K562 (cell line): Measurements from ENCODE around the gene RPS6KA2.

Experiments
- CC2D1A ChIP-seq: fragments of 450-650 bp; IDR thresholded peaks from 2 replicates; pipeline ENCODE4 v1.6.1; 2017; ENCODE audit warnings: mild to moderate bottlenecking
- CREB1 ChIP-seq, 2 experiments: sonication (generic) in 1 of 2; formaldehyde crosslinking in 1 of 2; IDR thresholded peaks; 2 replicates each; pipeline versions ENCODE4 v1.6.1 to v1.8.0; 2012 to 2022; ENCODE audit warnings: inconsistent platforms in 1 of 2, mild to moderate bottlenecking in 1 of 2, missing genetic modification reagents in 1 of 2, moderate library complexity in 1 of 2
- CTCF ChIP-seq, 3 experiments: IDR thresholded peaks in 2 of 3; conservative IDR thresholded peaks in 1 of 3; 2 replicates each; pipeline ENCODE4 v1.5.1; 2011 to 2012; ENCODE audit warnings: low read length in 3 of 3, mild to moderate bottlenecking in 3 of 3, control low read depth in 2 of 3, improper control_type of control experiment in 1 of 3, inconsistent platforms in 1 of 3, low read depth in 1 of 3, mixed read lengths in 1 of 3, moderate library complexity in 1 of 3; ENCODE audit not compliant: insufficient read depth in 2 of 3
- ERF ChIP-seq: fragments of 450-650 bp; formaldehyde crosslinking; IDR thresholded peaks from 2 replicates; pipeline ENCODE4 v1.4.0; 2020; ENCODE audit warnings: mild to moderate bottlenecking, mixed read lengths
- MAFF ChIP-seq: IDR thresholded peaks from 2 replicates; pipeline ENCODE4 v1.6.1; 2012; ENCODE audit warnings: low read length, improper control_type of control experiment
- POLR2A ChIP-seq: fragments of 450-650 bp; conservative IDR thresholded peaks from 2 replicates; pipeline ENCODE4 v1.6.1; 2016
- RCOR1 ChIP-seq, 2 experiments: IDR thresholded peaks; 2 replicates each; pipeline ENCODE4 v1.6.1; 2012; ENCODE audit warnings: low read depth in 2 of 2, low read length in 2 of 2, borderline replicate concordance in 1 of 2, improper control_type of control experiment in 1 of 2
- ZNF143 ChIP-seq: sonication (generic); formaldehyde crosslinking; IDR thresholded peaks from 2 replicates; pipeline ENCODE4 v1.9.0; 2022; ENCODE audit warnings: mild to moderate bottlenecking, missing genetic modification reagents
- ZNF384 ChIP-seq: IDR thresholded peaks from 2 replicates; pipeline ENCODE4 v1.6.1; 2012; ENCODE audit warnings: low read depth, low read length, improper control_type of control experiment
- ZNF41 ChIP-seq: fragments of 250-450 bp; sonication (Bioruptor Pico); conservative IDR thresholded peaks from 2 replicates; pipeline ENCODE4 v1.4.0; 2020; ENCODE audit warnings: mild to moderate bottlenecking
- TF ChIP-seq, protein P1 (sequence below), 2 experiments: IDR thresholded peaks; 2 replicates each; pipeline ENCODE4 v1.6.1; 2011; ENCODE audit warnings: borderline replicate concordance in 1 of 2, control low read depth in 1 of 2, low read depth in 1 of 2, low read length in 1 of 2, mild to moderate bottlenecking in 1 of 2, mixed read lengths in 1 of 2, moderate library complexity in 1 of 2; ENCODE audit not compliant: insufficient read depth in 1 of 2, insufficient read length in 1 of 2, poor library complexity in 1 of 2, severe bottlenecking in 1 of 2; ENCODE audit errors: extremely low read depth in 1 of 2

- TF ChIP-seq CREB1 (IDR thresholded peaks at IDR 0.05) (no peak), CREB1 (CRISPR knock-in tag; IDR thresholded peaks at IDR 0.05) (no peak), ZNF41 (CRISPR knock-in tag) (no peak), ZNF384 (no peak), ZNF143 (CRISPR knock-in tag) (no peak), CC2D1A (no peak), POLR2A (no peak), CTCF (IDR thresholded peaks at IDR 0.05 in 2 of 3, conservative IDR thresholded peaks at IDR 0.05 in 1 of 3; ENCODE audit: insufficient read depth in 2 of 3, low read depth in 1 of 3, low read length in 3 of 3) (no peak), RCOR1 (IDR thresholded peaks at IDR 0.05; ENCODE audit: borderline replicate concordance in 1 of 2, low read depth in 2 of 2, low read length in 2 of 2) (no peak), ERF (no peak), MAFF (no peak)
- TF ChIP-seq, protein P1, sequence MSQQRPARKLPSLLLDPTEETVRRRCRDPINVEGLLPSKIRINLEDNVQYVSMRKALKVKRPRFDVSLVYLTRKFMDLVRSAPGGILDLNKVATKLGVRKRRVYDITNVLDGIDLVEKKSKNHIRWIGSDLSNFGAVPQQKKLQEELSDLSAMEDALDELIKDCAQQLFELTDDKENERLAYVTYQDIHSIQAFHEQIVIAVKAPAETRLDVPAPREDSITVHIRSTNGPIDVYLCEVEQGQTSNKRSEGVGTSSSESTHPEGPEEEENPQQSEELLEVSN (IDR thresholded peaks at IDR 0.05; ENCODE audit: borderline replicate concordance in 1 of 2, extremely low read depth in 1 of 2, insufficient read depth in 1 of 2, insufficient read length in 1 of 2, low read depth in 1 of 2, low read length in 1 of 2, poor library complexity in 1 of 2, severe bottlenecking in 1 of 2), result no peak
Observed at GRCh38 chr6:166402582-166403277, 224.3 kb downstream of the RPS6KA2 start.
